Right lung (tissue), 5 donors: ENCODE data around the gene BANP. TPM values are rescaled to one million over a fixed set of nuclear protein-coding genes. Genes with fewer than 3 reads are reported as not detected.
"Not testable (repeated sequence)": the region's sequence is repeated elsewhere in the genome, so short reads cannot be mapped to it uniquely, and the experiment has no call there.

Experiments used
- DNase-seq, 2 donors: peaks; one replicate each; pipeline ENCODE4 v3.0.0-alpha.2; 2013
- polyA plus RNA-seq, 5 donors: library from polyadenylated mRNA; unstranded; fragments of 120-200 nt; gene quantifications; one replicate each; pipeline versions ENCODE4 v1.2.1 to v1.2.3, GENCODE V29; 2013; ENCODE audit warnings: inconsistent platforms in 1 of 5, low replicate concordance in 1 of 5; ENCODE audit not compliant: insufficient read length in 5 of 5, insufficient read depth in 1 of 5

Gene BANP
- polyA plus RNA-seq, 5 donors = 18.3 to 27.2 (median 26.3) TPM

DNA sequence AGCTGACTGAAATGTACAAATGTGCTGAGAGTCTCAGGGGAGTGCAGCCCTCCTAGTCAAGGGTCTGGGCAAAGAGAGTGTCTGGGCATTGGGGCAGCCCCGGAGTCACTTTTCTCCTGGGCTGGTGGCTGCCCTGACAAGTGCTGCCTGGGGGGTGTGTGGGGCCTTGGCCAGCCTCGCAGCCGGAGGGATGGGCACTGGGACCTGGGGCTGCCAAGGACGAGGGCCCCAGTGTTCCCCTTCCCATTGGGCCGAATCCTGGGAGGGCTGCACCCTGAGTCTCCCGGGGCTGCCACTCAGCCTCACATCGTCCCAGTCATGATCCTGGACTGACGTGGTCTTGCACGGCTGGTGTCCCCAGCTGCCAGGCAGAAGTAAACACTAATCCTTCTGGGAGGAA is 132.3 kb downstream of the BANP start:
- no peak for DNase-seq

DNA sequence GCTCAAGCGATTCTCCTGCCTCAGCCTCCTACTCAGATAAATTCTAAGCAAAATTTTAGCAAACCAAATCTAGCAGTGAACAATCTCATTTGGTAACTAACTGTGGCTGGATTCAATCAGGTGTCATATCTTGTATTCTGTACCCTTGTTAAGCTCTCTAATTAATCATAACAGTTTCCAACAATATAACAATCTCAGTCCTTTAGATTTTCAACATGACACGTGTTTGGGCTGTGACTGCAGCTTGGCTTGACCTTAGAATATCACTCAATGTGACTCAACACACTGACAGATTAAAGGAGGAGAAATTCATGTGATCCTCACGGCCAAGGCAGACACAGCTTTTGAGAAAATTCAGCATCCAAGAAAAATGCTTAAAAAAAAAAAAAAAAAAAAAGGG is 133.6 kb downstream of the BANP start:
- no peak for DNase-seq

DNA sequence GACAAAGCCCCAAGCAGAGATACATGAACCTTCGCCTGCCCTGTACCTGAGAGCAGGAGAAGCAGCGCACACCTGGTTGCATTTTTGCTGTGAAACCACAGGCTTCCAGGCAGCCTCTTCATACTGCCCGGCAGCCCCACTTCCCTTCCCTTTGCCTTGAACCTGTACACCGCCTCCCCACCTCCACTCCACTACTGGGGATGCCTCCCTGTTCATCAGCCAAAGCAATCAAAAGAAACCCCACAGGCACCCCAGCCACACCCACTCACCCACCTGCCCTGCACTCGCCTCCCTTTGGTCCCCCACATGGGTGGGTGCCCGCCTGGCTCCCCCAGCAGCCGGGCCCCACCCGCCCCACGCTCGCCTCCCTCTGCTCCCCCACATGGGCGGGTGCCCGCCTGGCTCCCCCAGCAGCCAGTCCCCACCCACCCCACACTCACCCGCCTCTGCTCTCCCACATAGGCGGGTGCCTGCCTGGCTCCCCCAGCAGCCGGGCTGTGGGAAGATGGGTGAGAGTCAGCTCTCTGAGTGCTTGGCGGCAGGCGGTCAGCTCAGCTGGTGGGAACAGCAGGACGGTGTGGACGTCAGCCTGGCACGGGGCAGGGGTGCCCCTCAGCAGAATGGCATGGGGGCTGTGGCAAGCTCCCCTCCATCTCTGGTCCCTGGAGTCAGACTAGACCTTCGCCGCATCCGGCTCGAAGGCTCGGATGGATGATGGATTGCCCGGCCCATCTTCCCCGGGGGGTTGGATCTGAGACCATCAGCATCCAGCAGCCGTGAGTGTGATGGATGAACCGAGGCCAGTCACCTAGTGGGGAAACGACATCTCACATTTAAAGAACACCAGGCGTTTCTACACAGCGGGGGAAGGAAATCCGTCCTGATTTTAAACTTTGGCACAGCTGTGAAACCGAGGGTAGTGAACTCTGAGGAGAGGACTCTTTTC is 135.6 kb downstream of the BANP start:
- no peak for DNase-seq

DNA sequence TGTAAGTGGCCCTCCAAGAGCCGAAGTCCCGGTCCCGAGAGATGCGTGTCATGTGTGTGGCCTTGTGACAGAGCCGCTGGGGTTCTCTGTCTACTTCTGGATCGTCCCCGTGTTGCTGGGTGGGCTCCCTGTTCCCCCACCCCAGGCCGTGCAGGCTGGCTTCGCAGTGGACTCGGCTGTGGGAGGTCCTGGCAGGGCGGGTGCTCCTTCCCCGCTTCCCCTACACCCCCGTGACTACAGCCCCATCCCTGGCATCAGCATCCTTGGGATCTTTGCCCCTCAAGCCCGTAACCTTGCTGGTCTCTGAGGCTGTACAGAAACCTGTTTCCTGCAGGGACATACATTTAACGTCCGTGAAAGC is 136.3 kb downstream of the BANP start:
- no peak for DNase-seq

DNA sequence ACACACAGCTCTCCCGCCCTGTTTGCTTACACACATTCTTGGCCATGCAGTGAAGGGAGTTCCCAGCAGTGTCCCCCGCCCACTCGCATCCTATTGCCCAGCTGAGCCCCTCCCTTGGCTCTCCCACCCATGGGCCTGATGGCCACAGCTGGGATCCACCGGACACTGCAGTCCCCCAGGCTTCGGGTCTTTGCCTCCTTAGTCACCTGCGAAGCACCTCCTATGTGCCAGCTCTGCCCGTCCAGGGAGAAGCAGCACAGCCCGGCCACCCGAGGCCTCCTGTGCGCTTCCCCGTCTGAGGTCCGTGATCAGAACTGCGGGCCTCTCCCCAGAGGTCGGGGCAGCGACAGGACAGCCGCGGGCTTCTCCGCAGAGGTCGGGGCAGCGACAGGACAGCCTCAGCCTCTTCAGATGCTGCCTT is 136.9 kb downstream of the BANP start:
- DNase-seq = no peak

DNA sequence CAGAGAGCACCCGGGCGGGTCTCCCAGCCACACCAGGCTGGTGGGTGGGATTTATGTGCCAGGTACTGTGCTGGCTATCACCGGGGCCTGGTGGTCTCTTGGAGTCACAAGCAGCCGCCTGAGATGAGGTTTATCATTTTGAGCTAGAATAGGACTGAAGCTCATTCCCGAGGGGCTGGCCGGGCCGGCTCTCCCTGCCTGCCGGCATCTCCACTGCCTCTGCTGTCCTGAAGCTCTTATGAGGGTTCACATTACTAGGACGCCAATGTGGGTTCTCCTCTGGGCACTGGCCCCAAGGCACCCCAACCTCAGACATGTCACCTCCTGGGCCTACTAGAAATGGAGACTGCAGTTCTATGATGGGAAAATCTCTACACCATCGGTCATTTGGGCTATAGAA is 137.4 kb downstream of the BANP start:
- DNase-seq = not testable (repeated sequence)

DNA sequence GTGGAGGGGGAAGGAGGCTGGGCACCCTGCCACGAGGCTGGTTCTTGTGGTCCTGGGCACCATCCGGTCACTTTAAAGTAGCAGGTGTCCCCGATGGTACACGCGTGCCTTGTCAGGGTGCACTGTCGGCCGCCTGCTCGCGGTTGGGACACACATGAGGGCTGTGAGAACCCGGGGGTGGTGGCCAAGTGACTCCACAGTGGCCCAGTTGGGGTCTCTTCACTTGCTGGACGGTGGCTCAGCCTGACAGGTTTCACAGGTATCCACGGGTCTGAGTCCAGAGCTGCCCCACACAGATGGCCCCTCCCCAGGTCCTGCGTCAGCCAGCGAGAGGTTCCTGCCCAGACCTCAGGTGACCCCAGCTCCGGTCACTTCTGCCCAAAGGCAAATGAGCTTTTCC is 137.8 kb downstream of the BANP start:
- not testable (repeated sequence) for DNase-seq

DNA sequence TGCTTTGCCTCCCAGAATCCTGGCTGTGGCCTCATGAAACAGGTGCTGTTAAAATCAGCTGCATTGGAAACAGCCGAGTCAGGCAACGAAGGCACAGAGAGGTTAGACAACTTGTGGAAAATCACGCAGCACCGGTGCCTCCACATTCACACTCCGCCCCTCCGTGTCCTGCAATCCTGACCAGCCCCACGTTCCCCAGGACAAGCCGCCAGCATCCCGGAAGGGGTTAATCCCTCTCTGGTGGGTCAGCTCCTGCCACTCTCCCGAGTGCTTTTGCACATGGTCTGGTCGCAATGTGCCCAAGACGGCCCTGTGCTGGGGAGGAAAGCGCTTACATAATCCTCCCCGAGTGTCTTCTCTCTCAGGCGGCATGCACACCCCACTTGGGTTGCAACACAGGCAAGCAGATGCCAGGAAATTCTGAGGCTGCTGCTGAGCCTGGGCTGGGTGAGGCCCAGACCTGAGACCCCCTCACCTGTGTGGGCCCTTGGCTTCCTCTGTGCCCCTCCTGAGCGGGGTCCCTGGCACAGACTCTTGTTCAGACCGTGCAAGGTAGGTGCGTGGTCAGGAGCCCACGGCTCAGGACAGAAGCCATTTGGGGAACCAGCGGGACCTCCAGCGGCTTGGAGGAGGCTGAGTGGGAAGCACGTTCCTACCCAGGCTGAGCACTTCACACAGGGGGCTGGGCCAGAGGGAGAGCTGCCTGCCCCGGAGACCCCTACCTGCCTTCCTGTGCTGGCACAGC is 138.6 kb downstream of the BANP start:
- not testable (repeated sequence) for DNase-seq

DNA sequence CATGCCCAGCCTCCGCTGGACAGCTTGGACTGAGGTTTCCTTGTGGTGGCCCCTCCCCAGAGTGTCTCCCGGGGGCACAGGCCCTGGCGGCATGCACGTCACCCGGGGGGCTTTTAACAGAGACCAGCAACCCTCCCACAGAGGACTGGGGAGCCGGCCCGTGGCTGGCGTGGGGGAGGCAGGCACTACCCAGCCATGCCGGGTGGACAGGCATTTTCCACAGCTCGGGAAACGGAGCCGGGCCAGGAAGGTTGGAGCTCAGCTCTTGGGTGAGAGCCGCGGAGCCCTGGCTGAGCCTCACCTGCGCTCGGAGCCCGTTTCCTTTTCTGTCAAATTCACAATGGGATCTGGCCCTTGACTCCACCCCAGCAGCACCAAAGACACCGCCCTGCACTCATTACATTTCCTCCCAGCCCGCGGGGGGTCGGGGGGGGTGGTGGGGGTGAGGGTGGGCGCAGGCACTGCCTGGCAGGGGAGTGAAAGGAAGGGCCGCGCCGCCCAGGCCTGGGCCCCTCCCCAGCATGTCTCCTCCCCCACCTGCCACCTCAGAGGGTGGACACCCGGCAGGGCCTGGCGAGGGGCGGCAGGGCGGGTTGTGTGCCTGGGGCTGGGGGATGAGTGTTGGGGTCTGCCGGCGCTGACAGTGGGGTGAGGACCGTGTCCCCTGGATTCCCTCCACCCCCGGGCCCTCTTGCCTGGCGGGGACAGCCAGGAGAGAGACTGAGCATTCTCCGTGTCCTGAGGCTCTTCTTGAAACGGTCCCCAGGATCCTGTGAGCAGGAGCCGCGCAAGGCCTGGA is 139.3 kb downstream of the BANP start:
- not testable (repeated sequence) for DNase-seq

DNA sequence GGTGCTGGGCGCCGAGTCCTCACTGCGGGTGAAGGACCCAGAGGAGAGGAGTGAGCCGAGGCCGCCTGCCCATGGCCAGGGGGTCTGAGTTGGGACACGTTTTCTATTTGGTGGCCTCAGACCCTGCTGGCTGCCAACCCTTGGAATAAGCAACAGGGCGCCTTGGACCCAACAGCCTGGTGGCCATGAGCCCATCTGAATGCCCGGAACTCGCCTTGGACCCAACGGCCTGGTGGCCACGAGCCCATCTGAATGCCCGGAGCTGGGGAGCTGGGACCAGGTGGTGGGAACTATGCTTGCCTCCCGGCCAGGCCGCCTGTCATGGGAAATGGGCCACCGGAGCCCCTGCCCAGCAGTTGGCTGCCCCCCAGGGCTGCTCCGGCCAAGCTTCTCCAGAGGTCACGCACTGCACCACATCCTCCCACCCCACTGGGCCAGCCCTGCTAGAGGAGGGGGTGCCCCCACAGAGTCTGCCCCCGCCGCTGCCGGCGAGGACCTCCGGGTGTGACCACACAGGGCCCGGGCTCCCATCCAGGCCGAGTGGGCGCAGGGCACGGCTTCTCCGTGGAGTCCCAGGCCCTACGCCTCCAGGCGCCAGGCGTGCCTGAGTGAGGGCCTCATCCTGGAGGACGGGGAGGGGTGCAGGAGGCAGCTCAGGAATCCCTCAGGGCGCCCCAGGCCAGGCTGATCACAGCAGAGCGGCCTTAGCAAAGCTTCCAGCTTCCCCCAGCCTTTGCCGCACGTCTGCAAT is 140.2 kb downstream of the BANP start:
- DNase-seq = not testable (repeated sequence)

DNA sequence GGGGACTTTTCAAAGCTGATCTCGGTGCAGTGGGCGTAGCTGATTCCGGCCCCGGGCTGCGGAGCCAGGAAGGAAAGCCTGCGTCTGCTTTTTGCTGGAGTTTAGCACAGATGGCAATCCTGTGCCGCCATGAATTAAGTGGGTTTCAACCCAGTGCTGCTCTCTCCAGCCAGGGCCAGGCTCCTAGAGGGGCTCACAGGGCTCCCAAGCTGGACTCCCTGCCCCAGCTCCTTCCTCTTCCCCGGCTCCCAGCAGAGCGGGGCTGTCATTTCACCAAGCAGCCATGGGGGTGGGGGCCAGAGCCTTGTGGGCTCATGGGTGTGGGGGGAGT is 140.7 kb downstream of the BANP start:
- DNase-seq = not testable (repeated sequence)

DNA sequence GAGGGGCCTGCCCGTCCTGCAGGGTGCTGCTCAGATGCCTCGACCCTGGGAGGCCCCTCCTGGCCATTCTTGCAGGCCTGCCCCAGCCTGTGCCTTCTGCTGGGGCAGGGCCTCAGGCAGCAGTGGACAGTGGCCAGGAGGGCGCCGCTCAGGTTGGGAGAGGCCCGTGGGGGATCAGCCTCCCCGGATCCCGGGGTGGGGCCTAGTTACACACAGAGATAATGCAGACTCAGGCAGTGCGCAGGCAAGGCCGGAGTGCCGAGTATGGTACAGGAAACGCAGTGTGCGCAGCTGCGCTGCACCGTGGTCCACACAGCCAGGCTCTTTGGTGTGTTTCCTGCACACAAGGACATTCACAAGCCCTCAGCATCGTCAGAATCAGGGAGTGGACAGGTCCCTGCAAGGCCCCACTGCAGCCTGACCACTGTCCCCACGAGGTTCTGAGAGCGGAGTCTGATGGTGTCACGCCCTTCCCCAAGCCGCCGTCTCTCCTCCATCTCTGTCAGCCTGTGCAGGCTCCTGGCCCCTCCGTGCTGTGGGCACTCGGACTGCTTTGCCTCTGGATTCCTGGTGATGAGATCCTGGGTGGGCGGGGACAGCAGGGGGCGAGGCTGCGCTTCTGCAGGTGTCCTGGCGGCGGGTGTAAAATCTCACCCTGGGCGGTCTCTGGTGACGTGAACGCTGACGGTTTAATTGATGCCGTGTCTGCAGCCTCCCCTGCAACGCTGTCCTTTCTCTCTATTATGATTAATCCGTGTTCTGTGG is 141.7 kb downstream of the BANP start:
- not testable (repeated sequence) for DNase-seq

DNA sequence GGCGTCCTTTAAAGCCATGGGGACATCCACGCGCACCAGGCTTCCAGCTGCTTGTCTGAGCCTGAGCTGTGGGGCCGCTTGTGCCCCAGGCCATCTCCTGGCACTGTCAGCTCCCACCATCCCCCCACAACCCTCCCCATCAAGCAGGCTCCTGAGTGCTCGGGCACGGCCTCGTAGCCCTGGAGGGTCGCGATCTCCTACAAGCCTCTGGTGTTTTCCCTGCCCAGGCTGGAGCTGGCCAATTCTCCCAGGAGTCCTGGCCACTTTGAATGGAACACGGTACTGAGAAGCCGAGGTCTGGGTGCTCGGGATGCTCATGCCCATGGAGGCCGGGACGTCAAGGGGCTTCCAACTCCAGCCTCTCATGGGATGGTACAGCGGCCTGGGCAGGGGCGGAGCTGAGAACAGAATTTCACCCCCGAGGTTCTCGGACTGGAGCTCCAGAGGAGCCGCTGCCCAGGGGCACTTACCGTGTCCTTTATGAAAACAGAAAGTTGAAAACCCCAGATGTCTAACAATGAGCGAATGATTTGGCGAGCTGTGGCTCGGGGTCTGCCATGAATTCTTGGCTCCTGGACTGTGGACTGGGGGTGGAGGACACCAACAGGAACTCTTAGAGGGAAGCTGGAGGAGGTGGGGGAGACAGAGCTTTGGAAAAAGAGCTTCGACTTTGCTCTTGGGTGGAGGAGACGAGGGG is 142.5 kb downstream of the BANP start:
- DNase-seq = not testable (repeated sequence)

DNA sequence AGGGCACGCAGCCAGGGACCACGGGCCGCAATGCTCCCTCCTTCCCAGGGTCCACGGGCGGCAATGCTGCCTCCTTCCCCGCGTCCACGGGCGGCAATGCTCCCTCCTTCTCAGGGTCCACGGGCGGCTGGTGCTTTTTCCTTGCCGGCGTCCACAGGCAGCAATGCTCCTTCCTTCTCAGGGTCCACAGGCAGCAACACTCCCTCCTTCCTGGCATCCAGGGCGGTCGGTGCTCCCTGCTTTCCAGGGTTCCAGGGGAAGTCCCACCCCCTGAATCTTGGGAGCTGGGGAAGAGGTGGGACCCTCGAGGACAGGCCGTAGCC is 143.0 kb downstream of the BANP start:
- DNase-seq = not testable (repeated sequence)

DNA sequence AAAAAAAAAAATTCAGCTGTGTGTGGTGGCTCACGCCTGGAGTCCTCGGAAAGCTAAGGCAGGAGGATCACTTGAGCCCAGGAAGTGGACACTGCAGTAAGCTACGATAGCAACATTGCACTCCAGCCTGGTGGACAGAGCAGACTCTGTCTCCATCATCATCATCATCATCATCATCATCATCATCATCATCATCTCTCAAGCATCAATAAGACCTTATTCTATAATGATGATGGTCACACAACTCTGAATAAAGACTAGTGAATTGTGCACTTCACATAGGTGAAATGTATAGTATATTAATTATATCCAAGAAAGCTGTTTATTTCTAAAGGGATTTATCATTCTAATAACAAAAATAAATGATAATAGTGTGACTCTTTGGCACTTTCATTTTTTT is 143.7 kb downstream of the BANP start:
- DNase-seq = not testable (repeated sequence)

DNA sequence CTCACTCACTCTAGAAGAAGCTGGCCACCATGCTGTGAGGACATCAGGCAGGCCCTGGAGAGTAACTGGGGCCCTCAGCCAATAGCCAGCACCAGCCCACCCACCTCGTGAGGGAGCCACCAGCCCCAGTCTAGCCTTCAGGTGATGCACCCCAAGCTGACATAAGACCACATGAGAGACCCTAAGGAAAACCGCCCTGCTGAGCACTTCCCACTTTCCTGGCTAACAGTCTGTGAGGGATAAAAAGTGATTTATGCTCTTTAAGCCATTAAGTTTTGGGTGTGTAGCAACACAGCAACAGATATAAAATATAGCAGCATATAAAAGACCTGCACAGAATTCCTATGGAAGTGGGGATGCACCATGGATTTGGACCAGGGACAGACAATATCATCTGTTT is 145.4 kb downstream of the BANP start:
- not testable (repeated sequence) for DNase-seq

DNA sequence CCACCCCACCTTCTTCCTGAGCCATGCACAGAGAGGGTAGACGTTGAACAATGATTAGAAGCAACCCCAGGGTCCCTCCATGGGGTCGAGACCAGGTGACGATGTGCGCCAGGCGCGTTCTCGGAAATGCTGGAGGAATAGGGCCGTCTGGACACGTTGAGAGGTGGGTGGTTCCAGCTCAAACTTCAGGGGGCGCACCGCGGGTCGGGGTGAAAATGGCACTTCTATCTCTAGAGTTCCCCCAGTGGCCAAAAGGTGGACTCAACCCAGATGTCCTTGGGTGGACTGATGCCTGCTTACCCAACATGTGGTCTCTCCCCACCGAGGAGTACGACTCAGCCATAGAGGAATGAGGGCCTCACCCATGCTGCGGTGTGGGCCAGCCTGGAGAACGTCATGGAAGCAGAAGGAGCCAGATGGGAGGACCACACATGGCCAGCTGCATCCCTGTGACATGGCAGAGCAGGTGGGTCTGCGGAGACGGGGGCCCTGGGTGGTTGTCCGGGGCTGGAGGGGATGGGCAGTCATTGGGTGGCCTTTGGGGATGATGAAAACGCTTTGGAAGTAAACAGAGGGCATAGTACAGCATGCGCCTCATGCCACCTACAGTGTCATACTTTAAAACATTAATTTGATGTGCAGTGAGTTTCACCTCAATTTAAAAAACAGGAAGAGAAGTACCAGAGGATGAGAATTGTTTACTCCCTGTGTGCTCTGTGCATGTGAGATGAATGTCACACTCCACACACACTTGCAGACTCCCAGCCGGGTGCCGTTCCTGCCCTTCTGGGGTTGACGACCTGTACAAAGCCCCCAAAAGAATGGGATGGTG is 147.7 kb downstream of the BANP start:
- DNase-seq = not testable (repeated sequence)

DNA sequence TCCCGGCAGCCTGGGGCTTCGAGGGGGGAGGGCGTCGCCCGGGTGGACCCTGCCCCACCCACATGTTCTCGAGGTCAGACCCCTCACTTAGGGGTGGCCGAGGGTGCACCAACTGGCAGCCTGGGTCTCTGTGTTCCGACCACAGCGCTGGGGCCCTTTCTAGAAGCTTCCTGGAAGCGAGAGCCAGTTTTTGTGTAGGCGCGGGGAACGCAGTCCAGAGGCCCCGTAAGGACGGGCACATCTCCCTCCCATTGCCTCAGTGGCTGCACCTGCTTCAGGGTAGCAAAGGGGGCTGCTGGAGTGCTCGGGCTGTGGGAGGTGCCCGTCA is 148.3 kb downstream of the BANP start:
- no peak for DNase-seq

DNA sequence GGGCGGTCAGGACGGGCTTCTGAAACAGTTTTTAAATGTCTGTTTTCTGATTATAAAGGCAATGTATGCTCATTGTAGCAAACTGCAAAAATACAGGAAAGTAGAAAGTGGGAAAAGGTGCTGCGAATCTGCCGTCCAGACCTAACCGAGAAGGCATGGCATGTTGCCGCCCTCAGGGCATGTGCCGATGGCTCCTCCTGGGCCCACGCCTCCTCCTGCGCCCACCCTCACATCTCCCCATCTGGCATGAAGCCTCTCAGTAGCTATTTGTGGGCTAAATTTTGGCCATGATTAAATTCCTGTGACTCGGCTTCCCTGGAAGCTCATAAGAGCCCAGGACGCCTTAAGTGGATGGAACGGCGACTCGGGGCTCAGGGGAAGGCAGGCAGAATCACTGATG is 148.7 kb downstream of the BANP start:
- not testable (repeated sequence) for DNase-seq
